Activated naive CD4-positive, alpha-beta T cell treated with anti-CD3 and anti-CD28 coated beads, Interleukin-2, amount 50 U/mL, for 24 hours (primary cell): ENCODE measurements around the gene LRRC26.

ENCODE experiments used
- H3K27ac Mint-ChIP-seq: one replicate; pipeline ENCODE4 v1.8.0; 2021; ENCODE audit warnings: mild to moderate bottlenecking, mixed read lengths
- H3K27me3 Mint-ChIP-seq: one replicate; pipeline ENCODE4 v1.8.0; 2021; ENCODE audit warnings: mixed read lengths
- H3K36me3 Mint-ChIP-seq: one replicate; pipeline ENCODE4 v1.8.0; 2021; ENCODE audit warnings: mixed read lengths
- H3K4me1 Mint-ChIP-seq: one replicate; pipeline ENCODE4 v1.8.0; 2021; ENCODE audit warnings: mixed read lengths
- H3K4me3 Mint-ChIP-seq: one replicate; pipeline ENCODE4 v1.8.0; 2021; ENCODE audit warnings: mild to moderate bottlenecking, mixed read lengths
- H3K9me3 Mint-ChIP-seq: one replicate; pipeline ENCODE4 v1.8.0; 2021; ENCODE audit warnings: mixed read lengths

LRRC26 gene

GRCh38 chr9:137202966-137203365, 33.1 kb upstream of the LRRC26 start:
- H3K36me3 Mint-ChIP-seq: no peaks in the 10 kb centered on the region
- no peaks in the 10 kb centered on the region for H3K9me3 Mint-ChIP-seq
- peaks cover 37% of the 10 kb centered on the region for H3K4me1 Mint-ChIP-seq
- H3K27ac Mint-ChIP-seq: no peak overlapping the region
- H3K27me3 Mint-ChIP-seq: no peaks in the 10 kb centered on the region
- peak overlapping the region; percentile 11 for H3K4me3 Mint-ChIP-seq

GRCh38 chr9:137201205-137201868, 31.5 kb upstream of the LRRC26 start:
- peak overlapping the region; percentile 83 for H3K4me3 Mint-ChIP-seq
- no peaks in the 10 kb centered on the region for H3K36me3 Mint-ChIP-seq
- no peaks in the 10 kb centered on the region for H3K27me3 Mint-ChIP-seq
- H3K9me3 Mint-ChIP-seq: no peaks in the 10 kb centered on the region
- peak overlapping the region; percentile 62 for H3K27ac Mint-ChIP-seq
- peaks cover 23% of the 10 kb centered on the region for H3K4me1 Mint-ChIP-seq

- Mint-ChIP-seq H3K4me3 (peak within 1 kb of the TSS; percentile 83), H3K36me3 (no peaks in the 10 kb centered on the region), H3K27me3 (no peaks in the 10 kb centered on the region), H3K27ac (peak within 1 kb of the TSS; percentile 62), H3K9me3 (no peaks in the 10 kb centered on the region), H3K4me1 (peaks cover 22% of the 10 kb centered on the region)
Observed at GRCh38 chr9:137200311-137201204, 30.7 kb upstream of the LRRC26 start, which contains the start of gene TPRN. TSS of gene TPRN (minus strand) at chr9:137200741. CDS start at chr9:137200711, 30 bp downstream.

- no peaks in the 10 kb centered on the region for H3K36me3 Mint-ChIP-seq
- H3K4me1 Mint-ChIP-seq: peaks cover 21% of the 10 kb centered on the region
- no peaks in the 10 kb centered on the region for H3K9me3 Mint-ChIP-seq
- H3K4me3 Mint-ChIP-seq: peak overlapping the region; percentile 83
- H3K27me3 Mint-ChIP-seq: no peaks in the 10 kb centered on the region
- no peak overlapping the region for H3K27ac Mint-ChIP-seq
Observed at GRCh38 chr9:137199411-137200121, 29.7 kb upstream of the LRRC26 start.

- H3K4me1 Mint-ChIP-seq: peaks cover 15% of the 10 kb centered on the region
- H3K27me3 Mint-ChIP-seq: no peaks in the 10 kb centered on the region
- H3K9me3 Mint-ChIP-seq: no peaks in the 10 kb centered on the region
- no peaks in the 10 kb centered on the region for H3K36me3 Mint-ChIP-seq
- no peak overlapping the region for H3K4me3 Mint-ChIP-seq
- no peak overlapping the region for H3K27ac Mint-ChIP-seq
Observed at GRCh38 chr9:137198902-137199283, 29.0 kb upstream of the LRRC26 start.

- Mint-ChIP-seq H3K36me3 (no peaks in the 10 kb centered on the region), H3K27ac (no peak overlapping the region), H3K4me3 (peak overlapping the region; percentile 23), H3K27me3 (no peaks in the 10 kb centered on the region), H3K4me1 (peaks cover 14% of the 10 kb centered on the region), H3K9me3 (no peaks in the 10 kb centered on the region)
Observed at GRCh38 chr9:137198051-137198901, 28.4 kb upstream of the LRRC26 start.

- Mint-ChIP-seq H3K4me3 (no peak overlapping the region), H3K36me3 (no peaks in the 10 kb centered on the region), H3K27ac (no peak overlapping the region), H3K4me1 (peaks cover 3% of the 10 kb centered on the region), H3K27me3 (no peaks in the 10 kb centered on the region), H3K9me3 (no peaks in the 10 kb centered on the region)
Observed at GRCh38 chr9:137195525-137196220, 25.8 kb upstream of the LRRC26 start.

- H3K4me3 Mint-ChIP-seq: no peak overlapping the region
- H3K27ac Mint-ChIP-seq: no peak overlapping the region
- H3K9me3 Mint-ChIP-seq: no peaks in the 10 kb centered on the region
- no peaks in the 10 kb centered on the region for H3K36me3 Mint-ChIP-seq
- H3K4me1 Mint-ChIP-seq: peaks cover 3% of the 10 kb centered on the region
- H3K27me3 Mint-ChIP-seq: no peaks in the 10 kb centered on the region
Observed at GRCh38 chr9:137194909-137195308, 25.1 kb upstream of the LRRC26 start.

- H3K27ac Mint-ChIP-seq: no peak overlapping the region
- H3K4me3 Mint-ChIP-seq: no peak overlapping the region
- H3K36me3 Mint-ChIP-seq: no peaks in the 10 kb centered on the region
- no peaks in the 10 kb centered on the region for H3K27me3 Mint-ChIP-seq
- no peaks in the 10 kb centered on the region for H3K9me3 Mint-ChIP-seq
- H3K4me1 Mint-ChIP-seq: peaks cover 4% of the 10 kb centered on the region
Observed at GRCh38 chr9:137194388-137194787, 24.5 kb upstream of the LRRC26 start.

- Mint-ChIP-seq H3K4me3 (no peak overlapping the region), H3K27ac (no peak overlapping the region), H3K4me1 (peaks cover 9% of the 10 kb centered on the region), H3K36me3 (no peaks in the 10 kb centered on the region), H3K9me3 (no peaks in the 10 kb centered on the region), H3K27me3 (no peaks in the 10 kb centered on the region)
Observed at GRCh38 chr9:137193771-137194170, 23.9 kb upstream of the LRRC26 start.

GRCh38 chr9:137192859-137193258, 23.0 kb upstream of the LRRC26 start:
- Mint-ChIP-seq H3K27me3 (no peaks in the 10 kb centered on the region), H3K4me3 (no peak overlapping the region), H3K36me3 (no peaks in the 10 kb centered on the region), H3K27ac (no peak overlapping the region), H3K9me3 (no peaks in the 10 kb centered on the region), H3K4me1 (peaks cover 9% of the 10 kb centered on the region)

- H3K27me3 Mint-ChIP-seq: no peaks in the 10 kb centered on the region
- H3K4me3 Mint-ChIP-seq: no peak overlapping the region
- H3K9me3 Mint-ChIP-seq: no peaks in the 10 kb centered on the region
- peak overlapping the region; percentile 72 for H3K27ac Mint-ChIP-seq
- no peaks in the 10 kb centered on the region for H3K36me3 Mint-ChIP-seq
- H3K4me1 Mint-ChIP-seq: peaks cover 12% of the 10 kb centered on the region
Observed at GRCh38 chr9:137192448-137192780, 22.6 kb upstream of the LRRC26 start.

- Mint-ChIP-seq H3K9me3 (no peaks in the 10 kb centered on the region), H3K4me3 (no peak overlapping the region), H3K4me1 (peaks cover 17% of the 10 kb centered on the region), H3K27ac (no peak overlapping the region), H3K36me3 (no peaks in the 10 kb centered on the region), H3K27me3 (no peaks in the 10 kb centered on the region)
Observed at GRCh38 chr9:137191691-137192447, 22.0 kb upstream of the LRRC26 start.

- H3K36me3 Mint-ChIP-seq: no peaks in the 10 kb centered on the region
- peaks cover 24% of the 10 kb centered on the region for H3K4me1 Mint-ChIP-seq
- H3K4me3 Mint-ChIP-seq: no peak overlapping the region
- no peaks in the 10 kb centered on the region for H3K27me3 Mint-ChIP-seq
- no peaks in the 10 kb centered on the region for H3K9me3 Mint-ChIP-seq
- H3K27ac Mint-ChIP-seq: no peak overlapping the region
Observed at GRCh38 chr9:137191245-137191644, 21.4 kb upstream of the LRRC26 start.
